Hematopoietic multipotent progenitor cell treated with erythropoietin and hydrocortisone succinate and interleukin-3 and kit ligand, for 4 days (in vitro differentiated cells): Measurements from ENCODE around the gene CDK17.
A peak's percentile ranks its signal among the peaks of the same experiment; 100 is the strongest.
"Not testable (repeated sequence)": the region's sequence is repeated elsewhere in the genome, so short reads cannot be mapped to it uniquely, and the experiment has no call there.

Experiments used
- DNase-seq: peaks from one replicate; pipeline ENCODE4 v3.0.0-alpha.2; 2015

CDK17 gene

DNA sequence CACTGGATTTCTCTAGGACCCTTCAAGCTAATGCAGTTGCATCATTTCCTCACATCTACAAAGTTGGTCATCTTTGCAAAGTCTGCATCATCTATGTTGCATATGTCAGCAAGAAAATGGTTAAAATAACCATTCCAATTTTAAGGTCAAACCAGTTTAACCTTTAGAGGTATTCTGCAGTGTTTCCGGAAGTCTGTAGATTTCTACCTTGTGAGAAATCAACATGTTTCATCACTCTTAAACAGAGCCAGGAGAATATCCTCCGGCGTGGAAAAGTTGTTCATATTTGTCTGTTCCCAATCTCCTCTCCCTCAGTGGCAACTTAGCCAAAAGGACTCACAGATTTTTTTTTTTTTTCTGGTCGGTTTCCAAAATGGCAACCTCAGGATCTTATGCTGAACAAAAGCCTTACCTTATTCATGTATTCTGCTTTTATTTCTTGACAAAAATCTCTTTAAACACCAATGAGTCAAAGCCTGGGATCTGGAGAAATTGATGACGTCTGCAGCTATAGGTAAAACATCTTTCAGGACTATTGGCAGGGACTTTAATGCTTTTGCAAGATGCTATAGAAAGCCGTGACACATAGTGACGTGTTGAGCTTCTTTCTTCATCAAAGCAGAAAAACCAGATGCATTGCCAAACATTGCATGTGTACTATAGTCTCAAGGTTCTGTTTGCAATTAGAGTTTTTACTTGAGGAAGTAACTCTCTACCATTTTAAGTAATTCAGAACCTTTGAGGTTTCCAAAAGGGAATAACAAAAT is 16.0 kb upstream of the CDK17 start:
- peak; percentile 26 for DNase-seq

DNA sequence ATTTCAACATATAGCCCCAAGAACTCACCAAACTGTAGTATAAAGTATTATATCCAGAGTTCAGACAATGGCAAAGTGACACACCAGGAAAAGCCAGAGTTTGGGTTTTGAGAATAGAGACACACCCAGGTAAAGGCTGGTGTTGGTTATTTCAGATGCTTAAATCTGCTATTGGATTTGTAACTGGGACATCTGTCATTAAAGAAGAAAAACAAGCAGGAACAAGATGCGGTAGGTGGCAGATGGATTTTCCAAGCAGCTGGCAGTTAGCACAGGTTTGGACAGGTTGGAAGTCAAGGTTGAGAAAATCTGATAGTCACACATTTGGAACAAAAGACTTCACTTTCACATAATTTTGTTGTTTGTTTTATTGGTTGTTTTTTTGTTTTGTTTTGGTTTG is 14.4 kb upstream of the CDK17 start:
- DNase-seq = no peak

DNA sequence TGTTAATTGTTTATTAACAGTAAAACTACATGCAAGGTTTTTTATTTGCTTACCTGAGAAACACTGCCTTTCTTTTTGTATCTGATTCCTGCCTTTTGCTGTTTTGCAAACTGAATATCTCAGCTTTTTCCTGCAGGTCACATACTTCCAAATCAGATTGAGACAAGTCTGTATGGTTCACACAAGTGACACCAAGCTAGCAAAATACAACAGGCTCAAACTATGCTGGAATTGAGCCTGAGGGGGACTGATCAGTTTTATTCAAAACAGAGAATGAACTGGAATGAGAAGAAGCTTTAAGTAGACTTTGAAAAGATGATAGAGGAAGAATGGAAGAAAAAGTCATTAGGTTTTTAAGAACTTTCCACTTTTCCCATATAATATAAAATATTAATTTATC is 12.2 kb upstream of the CDK17 start:
- no peak for DNase-seq

DNA sequence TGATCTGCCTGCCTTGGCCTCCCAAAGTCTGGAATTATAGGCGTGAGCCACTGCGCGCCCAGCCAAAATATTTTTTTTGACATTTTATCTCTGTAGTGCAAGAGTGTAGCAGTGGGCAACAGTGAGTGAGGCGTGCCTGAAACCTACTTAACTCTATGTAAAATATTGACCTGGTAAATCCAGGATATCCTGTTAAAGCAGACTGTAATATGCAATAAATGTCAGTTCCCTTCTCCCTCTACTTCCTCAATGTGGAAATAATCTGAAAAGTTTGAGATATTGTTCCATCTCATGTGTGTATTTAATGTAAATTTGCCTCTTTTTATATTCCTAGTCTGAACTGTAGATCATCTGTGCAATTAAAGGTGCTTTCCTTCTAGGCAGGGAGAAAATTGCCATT is 9.5 kb upstream of the CDK17 start:
- peak; percentile 40 for DNase-seq

DNA sequence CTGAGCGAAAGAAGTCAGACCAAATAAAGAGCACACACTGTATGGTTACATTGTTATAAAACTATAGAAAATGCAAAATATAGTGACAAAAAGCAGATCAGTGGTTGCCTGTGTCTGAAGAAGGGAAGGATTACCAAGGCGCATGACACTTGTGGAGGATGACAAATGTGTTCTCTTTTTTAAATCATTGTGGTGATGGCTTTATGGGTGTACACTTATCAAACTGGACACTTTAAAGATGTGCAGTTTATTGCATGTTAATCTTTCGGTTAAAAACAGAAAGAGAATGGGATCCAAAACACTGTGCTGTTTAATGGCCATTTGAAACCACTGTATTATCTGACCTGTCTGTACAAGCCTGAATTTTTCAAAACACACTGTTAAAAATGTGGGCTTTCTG is 8.8 kb upstream of the CDK17 start:
- DNase-seq = no peak

DNA sequence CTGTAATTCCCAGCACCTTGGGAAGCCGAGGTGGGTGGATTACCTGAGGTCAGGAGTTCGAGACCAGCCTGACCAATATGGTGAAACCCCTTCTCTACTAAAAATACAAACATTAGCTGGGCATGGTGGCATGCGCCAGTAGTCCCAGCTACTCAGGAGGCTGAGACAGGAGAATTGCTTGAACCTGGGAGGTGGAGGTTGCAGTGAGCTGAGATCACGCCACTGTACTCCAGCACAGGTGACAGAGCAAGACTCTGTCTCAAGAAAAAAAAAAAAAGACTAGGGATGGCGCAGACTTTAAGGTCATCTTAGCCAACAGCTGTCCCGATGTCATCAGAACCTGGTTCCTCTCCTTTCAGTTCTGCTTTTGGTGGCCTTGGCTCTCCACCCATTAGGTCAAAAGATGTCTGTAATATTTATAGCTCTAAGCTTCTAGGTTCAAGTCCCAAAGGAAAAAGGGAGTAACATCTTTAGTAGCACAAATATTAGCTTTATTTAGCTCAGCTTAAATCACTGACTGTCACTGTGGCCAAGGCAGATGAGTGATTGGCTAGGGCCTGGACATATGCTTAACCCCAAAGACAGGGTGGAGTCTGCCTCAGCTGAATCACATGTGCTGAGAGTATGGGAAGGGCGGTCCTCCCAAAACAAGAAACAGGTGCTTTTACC is 7.3 kb upstream of the CDK17 start:
- peak; percentile 48 for DNase-seq

DNA sequence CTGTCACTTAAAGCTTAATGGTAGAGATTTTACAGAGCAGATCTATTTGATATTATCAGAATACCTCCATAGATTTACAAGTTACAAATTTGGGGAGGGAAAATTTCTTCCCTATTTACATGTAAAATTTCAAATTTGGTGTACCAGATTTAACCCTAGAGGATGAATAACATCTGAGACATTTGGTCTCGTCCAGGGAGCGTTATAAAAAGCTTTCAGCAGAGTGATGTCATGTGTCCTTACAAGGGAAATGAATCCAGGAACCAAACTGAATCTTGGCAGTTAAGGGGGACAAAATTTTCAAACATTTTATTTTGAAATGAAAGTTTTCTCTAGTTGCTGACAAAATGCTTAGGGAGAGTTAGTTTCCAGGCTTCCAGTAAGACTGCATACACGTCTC is 4.5 kb upstream of the CDK17 start:
- DNase-seq = no peak

DNA sequence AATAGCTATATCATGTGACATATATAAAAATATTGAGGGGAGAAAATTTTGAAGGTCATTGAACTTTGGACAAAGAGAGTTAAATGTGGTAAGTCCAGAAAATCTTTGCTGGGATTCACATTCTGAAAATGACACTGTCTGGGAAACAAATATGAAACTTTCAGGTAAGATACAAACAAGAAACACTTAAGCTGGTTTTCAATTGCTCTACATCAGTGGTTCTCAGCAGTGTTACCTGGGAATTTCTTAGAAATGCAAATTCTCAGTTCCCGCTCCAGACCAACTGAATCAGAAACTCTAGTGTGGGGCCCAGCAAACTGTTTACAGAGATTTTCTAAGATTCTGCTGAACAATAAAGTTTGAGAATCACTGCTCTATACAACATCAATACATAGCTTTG is 3.6 kb upstream of the CDK17 start:
- DNase-seq = no peak

DNA sequence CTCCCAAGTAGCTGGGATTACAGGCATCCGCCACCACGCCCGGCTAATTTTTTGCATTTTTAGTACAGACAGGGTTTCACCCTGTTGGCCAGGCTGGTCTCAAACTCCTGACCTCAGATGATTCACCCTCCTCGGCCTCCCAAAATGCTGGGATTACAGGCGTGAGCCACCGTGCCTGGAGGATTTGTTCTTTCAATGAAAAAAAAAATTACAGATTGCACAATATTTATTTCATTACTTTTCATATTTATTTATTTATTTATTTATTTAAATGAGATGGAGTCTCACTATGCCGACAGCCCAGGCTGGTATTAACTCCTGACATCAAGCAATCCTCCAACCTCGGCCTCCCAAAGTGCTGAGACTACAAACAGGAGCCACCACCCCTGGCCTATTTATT is 2.3 kb upstream of the CDK17 start:
- DNase-seq = not testable (repeated sequence)

DNA sequence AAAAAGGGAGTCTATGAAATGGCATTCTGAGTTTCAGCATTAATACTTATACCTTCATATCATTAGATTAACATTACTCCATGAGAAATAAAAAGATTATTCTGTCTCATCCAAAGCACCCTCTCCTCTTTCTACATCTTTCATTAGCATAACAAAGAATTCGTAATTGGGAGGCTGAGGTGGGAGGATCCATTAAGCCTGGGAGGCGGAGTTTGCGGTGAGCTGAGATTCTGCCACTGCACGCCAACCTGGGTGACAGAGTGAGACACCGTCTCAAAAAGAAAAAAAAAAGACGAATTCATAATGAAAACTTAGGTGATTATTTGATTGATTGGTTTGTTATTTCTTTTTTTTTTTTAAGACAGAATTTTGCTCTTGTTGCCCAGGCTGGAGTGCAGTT is 1.8 kb upstream of the CDK17 start:
- no peak for DNase-seq

DNA sequence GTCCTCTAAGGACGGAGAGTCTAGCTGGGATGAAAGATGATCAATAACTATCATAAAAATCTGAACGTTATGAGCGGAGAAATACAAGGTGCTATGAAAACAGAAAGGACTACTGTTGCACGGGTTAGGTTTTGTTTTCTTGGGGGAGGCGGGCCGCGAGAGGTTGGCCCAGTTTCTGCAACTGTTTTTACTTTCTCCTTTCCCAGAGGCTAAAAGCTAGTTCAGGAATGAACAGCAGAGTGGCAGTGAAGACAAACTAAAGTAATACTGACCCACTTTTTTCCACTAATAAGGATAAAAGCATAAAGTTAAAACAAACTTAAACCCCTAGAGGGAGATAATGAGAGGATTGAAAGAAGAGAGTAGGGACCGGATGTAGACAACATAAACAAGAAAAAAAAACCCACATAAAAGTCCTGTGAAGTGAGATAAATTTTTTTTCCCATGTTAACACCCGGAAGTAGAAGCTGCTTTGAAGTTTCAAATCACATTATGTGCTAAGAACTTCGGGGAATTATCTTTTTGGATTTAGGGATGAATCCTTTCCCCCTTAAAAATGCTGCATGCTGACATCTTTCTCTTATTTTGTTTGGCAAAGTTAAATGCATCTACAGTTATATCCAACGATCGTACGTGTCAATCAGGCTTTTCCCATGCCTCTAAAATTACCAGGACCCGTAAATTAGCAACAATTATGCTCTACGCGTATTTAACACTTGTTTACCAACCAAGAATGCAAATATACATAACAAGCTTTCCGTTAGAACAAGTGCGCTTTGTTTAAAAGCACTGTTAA is 1.0 kb upstream of the CDK17 start:
- peak; percentile 95 for DNase-seq

DNA sequence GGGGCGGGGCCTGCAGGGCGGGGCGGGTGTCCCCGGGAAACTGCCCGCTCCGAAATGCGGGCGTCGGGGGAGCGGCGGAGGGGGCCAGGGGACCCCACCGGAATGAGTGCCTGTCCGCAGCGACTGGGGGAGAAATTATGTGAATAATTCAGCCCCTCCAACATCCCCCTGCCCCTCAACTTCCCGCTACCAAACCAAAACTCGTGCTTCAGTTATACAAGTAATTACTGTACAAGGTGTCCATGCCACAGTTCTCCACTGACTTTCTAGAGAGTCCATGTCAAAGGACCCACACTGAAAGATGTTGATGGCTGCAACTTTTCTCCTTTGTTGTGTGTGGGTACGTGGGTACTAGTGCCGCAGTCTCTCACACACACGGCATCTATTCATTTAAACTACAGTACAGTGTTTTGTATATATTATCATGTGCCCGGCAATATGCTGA is 414 bp upstream of the CDK17 start:
- DNase-seq = no peak

DNA sequence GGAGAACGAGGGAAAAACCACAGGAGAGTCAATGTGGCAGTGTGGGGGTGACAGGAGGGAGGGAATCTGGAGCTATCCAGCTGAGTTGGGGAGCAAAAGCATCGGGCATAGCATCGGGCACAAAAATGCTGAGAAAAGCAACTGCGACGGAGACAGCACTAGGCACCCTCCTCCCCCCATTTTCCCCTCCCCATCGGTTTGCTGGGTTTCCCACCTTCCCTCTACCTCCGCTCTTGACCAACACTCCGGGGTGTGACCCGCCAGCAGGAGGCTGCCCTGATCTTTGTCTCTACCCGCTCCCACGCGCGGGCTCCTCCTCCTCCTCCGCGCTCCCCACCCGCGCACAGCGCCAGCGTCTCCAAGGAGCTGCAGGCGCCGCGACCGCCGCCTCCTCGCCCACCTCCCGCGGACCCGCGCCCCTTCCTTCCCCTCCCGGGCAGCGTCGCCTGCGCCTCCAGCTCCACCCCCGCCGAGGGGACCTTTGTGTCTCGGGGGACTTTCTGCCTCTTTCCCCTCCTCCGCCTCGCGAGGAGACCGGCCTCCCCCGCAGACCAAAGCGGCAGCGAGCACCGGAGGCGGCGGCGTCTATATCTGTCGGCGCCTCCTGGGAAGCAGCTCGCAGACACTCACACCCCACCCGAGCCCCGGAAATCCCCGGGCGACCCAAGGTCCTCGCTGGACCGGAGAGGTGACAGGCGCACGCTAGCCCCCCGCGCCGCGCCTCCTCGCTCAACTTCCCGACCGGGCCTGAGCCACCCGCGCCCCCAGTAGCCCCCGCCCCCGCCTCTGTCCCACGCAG is 920 bp downstream of the CDK17 start:
- DNase-seq = peak; percentile 84

DNA sequence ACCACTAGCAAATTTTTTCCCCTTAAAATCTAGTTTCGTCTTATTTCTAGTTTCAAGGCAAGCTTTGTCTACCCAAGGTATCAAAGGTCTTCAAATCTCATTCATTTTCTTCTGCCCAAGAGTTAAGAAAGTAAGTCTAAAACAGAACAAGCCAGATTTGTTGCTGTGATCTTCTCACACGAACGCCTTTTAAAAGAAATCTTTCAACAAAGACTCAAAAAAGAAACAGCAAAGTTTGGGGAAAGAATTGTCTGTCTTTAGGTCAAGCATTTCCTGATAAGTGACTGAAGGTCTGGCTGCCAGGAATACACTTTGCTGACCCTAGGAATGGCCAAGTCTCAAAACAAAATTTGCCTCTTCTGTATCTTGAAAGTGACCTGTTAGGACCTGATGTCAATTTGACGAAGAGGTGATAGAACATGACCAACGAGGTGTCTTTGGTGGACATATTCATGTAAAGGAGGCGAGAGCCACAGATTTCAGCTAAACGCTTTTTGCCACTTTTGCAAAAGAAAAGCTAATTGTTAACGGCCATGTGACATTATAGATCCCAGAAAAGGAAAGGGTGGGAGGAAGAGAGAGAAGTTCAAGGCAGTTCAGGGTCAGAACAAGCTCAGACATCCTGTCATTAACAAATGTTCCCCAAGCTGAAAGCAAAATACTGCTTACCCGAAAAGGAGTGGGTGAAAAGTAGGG is 1.7 kb downstream of the CDK17 start:
- DNase-seq = no peak

DNA sequence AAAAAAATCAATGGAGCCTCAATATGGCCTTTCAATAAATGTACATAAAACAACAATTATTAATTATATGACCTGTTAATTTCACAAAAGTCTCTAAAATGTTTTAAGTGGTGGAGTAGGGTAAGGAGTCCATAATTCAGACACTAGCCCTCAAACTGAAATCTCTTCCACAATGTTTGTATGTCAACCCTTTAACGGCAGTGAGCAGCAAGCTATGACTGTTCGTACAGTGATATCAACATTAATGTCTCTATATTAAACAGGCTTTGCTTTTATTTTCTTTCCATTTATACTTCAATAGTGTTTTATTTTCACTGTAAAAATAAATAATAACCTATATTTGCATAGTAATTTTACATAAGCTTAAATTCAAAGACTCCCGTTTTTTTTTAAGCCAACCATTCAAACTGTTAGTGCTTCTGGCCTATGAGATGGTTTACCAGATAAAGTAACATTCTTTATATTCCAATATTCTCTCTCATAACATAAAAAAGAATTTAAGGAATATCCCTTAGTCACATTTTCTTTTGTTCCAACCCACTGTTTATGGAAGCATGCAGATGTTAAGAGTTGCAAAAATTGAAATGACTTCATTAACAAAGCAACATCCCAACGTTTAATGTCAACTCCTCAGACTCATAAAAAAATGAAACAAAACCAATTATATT is 2.3 kb downstream of the CDK17 start:
- peak; percentile 34 for DNase-seq

DNA sequence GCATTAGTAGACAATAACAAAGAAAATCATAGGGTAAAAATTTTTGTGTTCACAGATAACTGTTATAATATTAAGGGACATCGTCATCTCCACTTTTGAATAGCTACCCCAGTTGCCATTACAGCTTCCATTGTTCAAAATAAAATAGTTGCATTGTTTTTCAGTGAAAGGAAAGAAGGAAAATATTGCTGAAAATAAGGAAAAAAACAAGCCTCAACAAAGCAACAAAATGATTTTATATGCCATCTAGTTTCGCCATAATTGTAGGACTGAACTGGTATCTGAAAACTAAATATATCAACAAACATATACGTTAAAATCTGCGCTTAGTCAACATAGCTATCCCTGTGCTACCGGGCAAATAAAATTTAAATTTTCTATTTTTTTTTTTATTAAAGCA is 3.3 kb downstream of the CDK17 start:
- DNase-seq = no peak

DNA sequence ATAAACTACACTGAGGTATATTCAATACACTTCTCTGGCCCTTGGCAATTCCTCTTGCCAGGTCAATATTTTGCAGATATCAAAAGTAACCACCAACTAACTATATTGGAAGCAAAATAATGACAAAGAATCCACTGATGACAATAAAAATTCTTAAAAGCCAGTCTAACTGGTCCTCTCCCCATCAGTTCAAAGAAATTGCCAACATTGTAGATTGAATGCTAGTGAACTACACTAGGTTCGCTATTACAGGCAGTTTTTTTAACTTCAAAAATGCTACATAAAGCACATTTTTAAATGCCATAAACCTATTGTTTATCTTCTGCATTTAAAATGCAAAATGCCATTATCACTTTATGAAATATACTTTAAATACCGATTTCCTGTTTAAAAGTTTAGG is 4.0 kb downstream of the CDK17 start:
- no peak for DNase-seq

DNA sequence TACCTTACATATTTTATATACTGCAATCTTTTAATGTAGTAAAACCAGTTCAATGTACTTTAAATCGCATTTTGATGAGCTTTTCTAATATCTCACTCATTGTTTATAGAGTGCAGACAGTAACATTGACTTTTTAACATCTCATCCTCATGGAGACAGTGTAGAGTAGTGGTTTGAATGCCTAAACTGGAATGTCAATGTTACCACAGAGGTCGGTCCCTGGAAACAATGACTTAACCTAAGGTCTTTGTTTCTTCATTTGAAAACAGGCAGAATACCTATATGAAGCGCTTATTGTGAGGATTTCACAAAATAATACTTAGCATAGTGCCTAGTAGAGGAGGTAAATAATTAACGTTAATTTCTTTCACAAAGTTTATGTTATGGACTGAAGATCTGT is 5.0 kb downstream of the CDK17 start:
- DNase-seq = no peak

DNA sequence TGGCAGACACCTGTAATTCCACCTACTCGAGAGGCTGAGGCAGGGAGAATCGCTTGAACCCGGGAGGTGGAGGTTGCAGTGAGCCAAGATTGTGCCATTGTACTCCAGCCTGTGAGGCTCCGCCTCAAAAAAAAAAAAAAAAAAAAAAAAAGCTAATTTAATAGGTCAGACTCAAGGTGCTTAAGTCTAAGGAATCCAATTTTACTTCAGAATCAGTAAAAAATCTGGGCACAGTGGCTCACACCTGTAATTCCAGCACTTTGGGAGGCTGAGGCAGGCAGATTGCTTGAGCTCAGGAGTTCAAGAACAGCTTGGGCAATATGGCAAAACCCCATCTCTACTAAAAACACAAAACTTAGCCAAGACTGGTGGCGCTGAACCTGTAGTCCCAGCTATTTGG is 7.0 kb downstream of the CDK17 start:
- DNase-seq = not testable (repeated sequence)

DNA sequence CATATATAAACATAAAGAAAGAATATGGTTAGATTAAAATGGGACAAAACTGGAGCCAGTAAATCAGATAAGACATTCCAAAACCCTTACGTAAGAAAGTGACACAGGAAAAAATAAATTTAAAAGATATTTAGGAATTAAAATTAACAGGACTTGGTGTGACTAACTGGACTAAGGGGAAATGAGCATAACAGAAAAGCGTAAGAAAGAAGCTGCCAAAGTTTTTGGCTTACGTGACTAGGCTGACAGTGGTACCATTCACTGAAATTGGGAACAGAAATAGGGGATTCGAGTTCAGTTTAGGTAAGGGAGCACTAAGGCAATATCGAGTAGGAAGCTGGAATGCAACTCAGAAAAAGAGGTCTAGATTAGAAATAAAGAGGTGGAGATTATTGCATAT is 7.8 kb downstream of the CDK17 start:
- DNase-seq = no peak

DNA sequence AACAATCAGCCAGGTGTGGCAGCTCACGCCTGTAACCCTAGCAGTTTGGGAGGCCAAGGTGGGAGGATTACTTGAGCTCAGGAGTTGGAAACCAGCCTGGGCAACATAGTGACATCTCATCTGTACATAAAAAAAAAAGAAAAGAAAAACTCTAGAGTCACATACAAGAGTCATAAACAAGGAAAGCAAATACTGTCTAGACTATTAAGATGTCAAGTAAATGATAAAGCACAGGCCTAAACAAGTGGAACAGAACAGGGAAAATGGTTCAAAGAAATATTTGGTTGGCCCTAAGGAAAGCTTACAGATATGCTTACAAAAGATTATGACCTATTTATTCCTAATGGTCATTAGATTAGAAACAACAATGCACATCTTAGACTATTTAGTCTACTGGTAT is 12.3 kb downstream of the CDK17 start:
- no peak for DNase-seq

DNA sequence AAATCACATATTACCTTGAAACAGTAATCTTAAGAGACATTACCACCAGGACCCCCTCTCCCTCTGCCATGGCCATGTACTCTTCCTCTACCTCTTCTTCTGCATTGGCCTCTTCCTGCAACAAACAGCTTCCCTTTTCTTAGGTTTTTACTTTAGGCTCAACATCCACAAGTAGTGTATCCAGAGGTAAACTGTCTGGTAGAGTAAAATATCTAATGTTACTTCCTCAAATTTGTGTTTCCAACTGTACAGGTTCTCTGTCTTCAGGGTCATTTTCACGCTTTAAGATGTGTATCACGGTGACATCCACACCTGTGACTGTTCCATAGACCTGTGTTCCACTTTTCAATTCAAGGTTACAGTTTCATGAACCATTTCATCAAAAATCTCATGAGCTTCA is 13.4 kb downstream of the CDK17 start:
- DNase-seq = peak; percentile 51
